ENCODE measurements around the gene RSPO3.

GRCh38 chr6:127134136-127134535 is 15.7 kb downstream of the RSPO3 start:
- TF ChIP-seq, protein P1, sequence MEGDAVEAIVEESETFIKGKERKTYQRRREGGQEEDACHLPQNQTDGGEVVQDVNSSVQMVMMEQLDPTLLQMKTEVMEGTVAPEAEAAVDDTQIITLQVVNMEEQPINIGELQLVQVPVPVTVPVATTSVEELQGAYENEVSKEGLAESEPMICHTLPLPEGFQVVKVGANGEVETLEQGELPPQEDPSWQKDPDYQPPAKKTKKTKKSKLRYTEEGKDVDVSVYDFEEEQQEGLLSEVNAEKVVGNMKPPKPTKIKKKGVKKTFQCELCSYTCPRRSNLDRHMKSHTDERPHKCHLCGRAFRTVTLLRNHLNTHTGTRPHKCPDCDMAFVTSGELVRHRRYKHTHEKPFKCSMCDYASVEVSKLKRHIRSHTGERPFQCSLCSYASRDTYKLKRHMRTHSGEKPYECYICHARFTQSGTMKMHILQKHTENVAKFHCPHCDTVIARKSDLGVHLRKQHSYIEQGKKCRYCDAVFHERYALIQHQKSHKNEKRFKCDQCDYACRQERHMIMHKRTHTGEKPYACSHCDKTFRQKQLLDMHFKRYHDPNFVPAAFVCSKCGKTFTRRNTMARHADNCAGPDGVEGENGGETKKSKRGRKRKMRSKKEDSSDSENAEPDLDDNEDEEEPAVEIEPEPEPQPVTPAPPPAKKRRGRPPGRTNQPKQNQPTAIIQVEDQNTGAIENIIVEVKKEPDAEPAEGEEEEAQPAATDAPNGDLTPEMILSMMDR (conservative IDR thresholded peaks at IDR 0.05; ENCODE audit: low read length): no peak
- no peak for TF ChIP-seq EZH2phosphoT487 (IDR thresholded peaks at IDR 0.05; ENCODE audit: borderline replicate concordance, low read depth, low read length)
